Glutamatergic neuron (in vitro differentiated cells): ENCODE results near the gene THSD4. TPM values are rescaled to one million over a fixed set of nuclear protein-coding genes. Genes with fewer than 3 reads are reported as not detected.
"Not testable (repeated sequence)": the region's sequence is repeated elsewhere in the genome, so short reads cannot be mapped to it uniquely, and the experiment has no call there.

Source experiments
- DNase-seq: peaks from one replicate; pipeline ENCODE4 v3.0.0; 2022
- H3K27ac Mint-ChIP-seq: one replicate; pipeline ENCODE4 v1.8.0; 2020; ENCODE audit warnings: mild to moderate bottlenecking, mixed read lengths, inconsistent platforms; ENCODE audit not compliant: unreplicated experiment
- H3K27me3 Mint-ChIP-seq: one replicate; pipeline ENCODE4 v1.8.0; 2020; ENCODE audit warnings: mild to moderate bottlenecking, moderate library complexity, mixed read lengths, inconsistent platforms; ENCODE audit not compliant: unreplicated experiment
- H3K36me3 Mint-ChIP-seq: one replicate; pipeline ENCODE4 v1.8.0; 2020; ENCODE audit warnings: mild to moderate bottlenecking, mixed read lengths, inconsistent platforms; ENCODE audit not compliant: unreplicated experiment
- H3K4me1 Mint-ChIP-seq: one replicate; pipeline ENCODE4 v1.8.0; 2020; ENCODE audit warnings: mild to moderate bottlenecking, low read depth, mixed read lengths, inconsistent platforms; ENCODE audit not compliant: unreplicated experiment
- H3K4me3 Mint-ChIP-seq: one replicate; pipeline ENCODE4 v1.8.0; 2020; ENCODE audit warnings: mild to moderate bottlenecking, mixed read lengths, inconsistent platforms; ENCODE audit not compliant: unreplicated experiment
- H3K9me3 Mint-ChIP-seq: one replicate; pipeline ENCODE4 v1.8.0; 2020; ENCODE audit warnings: mild to moderate bottlenecking, moderate library complexity, mixed read lengths, inconsistent platforms; ENCODE audit not compliant: unreplicated experiment
- CTCF ChIP-seq: fragments of 200-600 bp; sonication (generic); IDR thresholded peaks from one replicate; pipeline ENCODE4 v1.5.0; 2021; ENCODE audit not compliant: partially characterized antibody, unreplicated experiment
- total RNA-seq: library from RNA; stranded (reverse); fragmentation: NEBNext Ultra II Directional; extraction: Animal tissue kit (Norgen Biotek cat#: 25700); gene quantifications from one replicate; pipeline ENCODE4 v1.2.1, GENCODE V29; 2021; ENCODE audit not compliant: unreplicated experiment

THSD4 gene
- total RNA-seq, 1 donor from 2014 or later = 12.3 TPM

DNA sequence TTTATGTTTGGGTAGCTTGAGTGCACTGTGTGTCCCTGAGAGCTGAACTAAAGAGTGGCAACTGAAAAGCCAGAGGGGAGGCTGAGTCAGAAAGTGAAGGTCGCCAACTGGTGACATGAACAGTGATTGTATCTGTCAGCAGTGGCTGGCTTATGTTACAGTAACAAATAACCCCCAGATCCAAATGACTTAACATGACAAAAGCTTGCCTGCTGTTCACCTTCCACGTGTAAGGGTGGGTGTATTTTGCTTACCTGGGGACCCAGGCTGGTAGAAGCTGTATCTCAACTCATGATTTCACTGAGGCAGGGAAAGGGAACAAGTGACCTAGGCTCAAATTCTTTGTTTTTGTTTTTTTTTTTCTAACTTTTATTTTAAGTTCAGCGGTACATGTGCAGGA lies 147.3 kb downstream of the THSD4 start:
- H3K9me3 Mint-ChIP-seq = peaks cover 3% of the 10 kb centered on the region
- DNase-seq = no peak
- H3K27me3 Mint-ChIP-seq = peaks cover 2% of the 10 kb centered on the region
- H3K4me3 Mint-ChIP-seq = no peak overlapping the region
- no peaks in the 10 kb centered on the region for H3K36me3 Mint-ChIP-seq
- no peak overlapping the region for H3K27ac Mint-ChIP-seq
- TF ChIP-seq CTCF = no peak
- H3K4me1 Mint-ChIP-seq = no peaks in the 10 kb centered on the region

DNA sequence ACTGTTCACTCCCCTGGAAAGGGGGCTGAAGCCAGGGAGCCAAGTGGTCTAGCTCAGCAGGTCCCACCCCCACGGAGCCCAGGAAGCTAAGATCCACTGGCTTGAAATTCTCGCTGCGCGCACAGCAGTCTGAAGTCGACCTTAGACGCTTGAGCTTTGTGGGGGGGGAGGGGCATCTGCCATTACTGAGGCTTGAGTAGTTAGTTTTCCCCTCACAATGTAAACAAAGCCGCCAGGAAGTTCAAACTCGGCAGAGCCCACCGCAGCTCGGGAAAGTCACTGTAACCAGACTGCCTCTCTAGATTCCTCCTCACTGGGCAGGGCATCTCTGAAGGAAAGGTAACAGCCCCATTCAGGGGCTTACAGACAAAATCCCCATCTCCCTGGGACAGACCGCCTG lies 150.3 kb downstream of the THSD4 start:
- H3K9me3 Mint-ChIP-seq, DNase-seq: not testable (repeated sequence)

GRCh38 chr15:71271327-71271726 lies 156.1 kb downstream of the THSD4 start:
- Mint-ChIP-seq H3K4me1 (no peaks in the 10 kb centered on the region), H3K4me3 (no peak overlapping the region), H3K27me3 (no peaks in the 10 kb centered on the region), H3K27ac (no peak overlapping the region), H3K9me3 (no peaks in the 10 kb centered on the region), H3K36me3 (peaks cover 12% of the 10 kb centered on the region)
- DNase-seq = no peak
- TF ChIP-seq CTCF = no peak

More for the DNA sequence above, 150.3 kb downstream of the THSD4 start:
- H3K4me1 Mint-ChIP-seq, H3K27ac Mint-ChIP-seq, H3K27me3 Mint-ChIP-seq, H3K4me3 Mint-ChIP-seq: not testable (repeated sequence)
- peaks cover 12% of the 10 kb centered on the region for H3K36me3 Mint-ChIP-seq

GRCh38 chr15:71272932-71273331 lies 157.7 kb downstream of the THSD4 start:
- H3K27me3 Mint-ChIP-seq = no peaks in the 10 kb centered on the region
- no peak overlapping the region for H3K4me3 Mint-ChIP-seq
- H3K36me3 Mint-ChIP-seq = peaks cover 10% of the 10 kb centered on the region
- DNase-seq = no peak
- no peak for TF ChIP-seq CTCF
- H3K4me1 Mint-ChIP-seq = no peaks in the 10 kb centered on the region
- no peak overlapping the region for H3K27ac Mint-ChIP-seq
- no peaks in the 10 kb centered on the region for H3K9me3 Mint-ChIP-seq

DNA sequence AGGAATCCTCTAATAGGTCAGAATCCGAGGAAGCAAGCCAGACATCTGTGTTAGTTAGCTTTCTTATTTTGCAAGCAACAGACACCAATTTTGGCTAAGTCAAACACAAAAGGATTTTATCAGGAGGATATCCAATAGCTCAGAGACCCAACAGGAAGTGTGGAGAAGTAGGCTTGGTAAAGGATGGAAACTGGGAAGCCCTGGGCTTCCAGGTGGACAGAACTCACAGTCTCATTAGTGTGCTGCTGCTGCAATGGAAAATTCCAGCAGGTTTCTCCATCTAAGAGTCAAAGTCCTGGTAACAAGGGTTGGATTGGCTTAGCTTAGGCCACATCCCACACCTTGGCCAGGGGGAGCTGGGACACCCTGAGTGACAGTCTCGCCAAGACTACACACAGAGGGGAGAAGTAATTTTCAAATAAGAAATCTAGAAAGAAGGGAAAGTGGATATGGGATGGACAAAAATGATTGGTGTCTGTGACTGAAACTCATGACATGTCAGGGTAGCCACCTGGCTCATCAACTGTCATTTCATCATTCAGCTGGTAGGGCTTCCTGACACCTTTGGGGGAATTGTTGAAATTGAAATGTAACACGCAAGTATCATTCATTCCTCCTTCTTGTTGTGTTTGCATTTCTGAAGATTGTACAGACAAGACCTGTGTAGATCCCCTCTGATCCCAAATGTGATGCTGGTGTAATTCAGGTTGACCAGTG lies 158.6 kb downstream of the THSD4 start:
- Mint-ChIP-seq H3K27me3 (no peaks in the 10 kb centered on the region), H3K4me3 (no peak overlapping the region), H3K4me1 (no peaks in the 10 kb centered on the region), H3K9me3 (no peaks in the 10 kb centered on the region), H3K36me3 (peaks cover 4% of the 10 kb centered on the region), H3K27ac (no peak overlapping the region)
- DNase-seq = no peak
- no peak for TF ChIP-seq CTCF
